Caco-2 (cell line): Measurements from ENCODE around the gene NPAP1. TPM values are rescaled to one million over a fixed set of nuclear protein-coding genes. Genes with fewer than 3 reads are reported as not detected.
"Not testable (repeated sequence)": the region's sequence is repeated elsewhere in the genome, so short reads cannot be mapped to it uniquely, and the experiment has no call there.

Experiments used
- BruUV-seq: library from RNA; stranded (reverse); fragments of 400-500 nt; replicated peaks from 2 replicates; lab custom pipeline; 2021; lab: Mats Ljungman, UMichigan
- CTCF ChIA-PET: fragments of 300-600 bp; sonication (Branson Sonifier 250); formaldehyde crosslinking; loops from one replicate; lab custom pipeline; 2022; ENCODE audit warnings: antibody characterized with exemption; lab: Charles Lee
- POLR2A ChIA-PET: fragments of 300-600 bp; sonication (Branson Sonifier 250); formaldehyde crosslinking; loops from one replicate; lab custom pipeline; 2022; ENCODE audit warnings: antibody characterized with exemption; lab: Charles Lee
- DNase-seq, 2 experiments: peaks; one replicate each; pipeline versions ENCODE4 v3.0.0 to v3.0.0-alpha.2; 2020 to 2022
- H3K27me3 ChIP-seq: replicated peaks from 2 replicates; pipeline ENCODE4 v1.6.0; 2011; ENCODE audit warnings: low read length; ENCODE audit not compliant: control insufficient read depth, insufficient read depth
- H3K36me3 ChIP-seq: 2 replicates; pipeline ENCODE4 v1.5.1; 2011; ENCODE audit warnings: low read length; ENCODE audit not compliant: control insufficient read depth, insufficient read depth
- H3K4me1 ChIP-seq: fragments of 250-450 bp; sonication (Bioruptor Pico); 2 replicates; pipeline ENCODE4 v1.5.1; 2020; ENCODE audit warnings: mild to moderate bottlenecking
- H3K4me3 ChIP-seq: 2 replicates; pipeline ENCODE4 v1.5.1; 2011; ENCODE audit warnings: low read depth, mild to moderate bottlenecking, control low read depth, low read length
- H3K9me3 ChIP-seq: fragments of 250-450 bp; sonication (Bioruptor Pico); 2 replicates; pipeline ENCODE4 v1.5.1; 2020; ENCODE audit warnings: mild to moderate bottlenecking, moderate library complexity
- H3K27ac Mint-ChIP-seq: one replicate; pipeline ENCODE4 v1.8.0; 2022; ENCODE audit warnings: mixed read lengths; ENCODE audit not compliant: unreplicated experiment
- H3K27me3 Mint-ChIP-seq: one replicate; pipeline ENCODE4 v1.8.0; 2022; ENCODE audit warnings: mixed read lengths; ENCODE audit not compliant: insufficient read depth, unreplicated experiment
- H3K36me3 Mint-ChIP-seq: one replicate; pipeline ENCODE4 v1.8.0; 2022; ENCODE audit warnings: mild to moderate bottlenecking, mixed read lengths; ENCODE audit not compliant: insufficient read depth, unreplicated experiment
- H3K4me1 Mint-ChIP-seq: one replicate; pipeline ENCODE4 v1.8.0; 2022; ENCODE audit warnings: low read depth, mixed read lengths; ENCODE audit not compliant: unreplicated experiment
- H3K4me3 Mint-ChIP-seq: one replicate; pipeline ENCODE4 v1.8.0; 2022; ENCODE audit warnings: mild to moderate bottlenecking, moderate library complexity, mixed read lengths; ENCODE audit not compliant: unreplicated experiment
- H3K9me3 Mint-ChIP-seq: one replicate; pipeline ENCODE4 v1.8.0; 2022; ENCODE audit warnings: mixed read lengths; ENCODE audit not compliant: unreplicated experiment
- intact Hi-C: fragments of 100-400 bp; cut with micrococcal nuclease; formaldehyde crosslinking; loops from one replicate; pipeline ENCODE4 v1.10.0; 2022; ENCODE audit not compliant: unreplicated experiment
- total RNA-seq: library from RNA; stranded (reverse); gene quantifications from 2 replicates; pipeline ENCODE4 v1.2.3, GENCODE V29; 2022
- TF ChIP-seq, protein P1 (sequence below), 2 experiments: fragments of 200-600 bp in 1 of 2; IDR thresholded peaks; 1 replicate in 1 of 2; 2 replicates in 1 of 2; pipeline versions ENCODE4 v1.5.1 to v1.8.0; 2011 to 2022; ENCODE audit warnings: antibody characterized with exemption in 1 of 2, control low read depth in 1 of 2, inconsistent platforms in 1 of 2, low read depth in 1 of 2, low read length in 1 of 2, mild to moderate bottlenecking in 1 of 2, moderate library complexity in 1 of 2; ENCODE audit not compliant: insufficient read depth in 1 of 2, severe bottlenecking in 1 of 2, unreplicated experiment in 1 of 2

NPAP1 gene
- total RNA-seq, 1 experiment from 2014 or later = not detected

GRCh38 chr15:24633082-24633481, 42.5 kb upstream of the NPAP1 start:
- no TSS peak for BruUV-seq
- Histone ChIP-seq H3K4me3 (no peak overlapping the region), H3K4me1 (no peaks in the 10 kb centered on the region), H3K27me3 (no peaks in the 10 kb centered on the region), H3K36me3 (no peaks in the 10 kb centered on the region), H3K9me3 (peaks cover 4% of the 10 kb centered on the region)
- intact Hi-C loops = no loop called here
- H3K4me3 Mint-ChIP-seq = no peak overlapping the region
- peaks cover 42% of the 10 kb centered on the region for H3K9me3 Mint-ChIP-seq
- H3K4me1 Mint-ChIP-seq = no peaks in the 10 kb centered on the region
- H3K27me3 Mint-ChIP-seq = no peaks in the 10 kb centered on the region
- POLR2A ChIA-PET = no interaction called here
- CTCF ChIA-PET = no interaction called here
- TF ChIP-seq, protein P1, sequence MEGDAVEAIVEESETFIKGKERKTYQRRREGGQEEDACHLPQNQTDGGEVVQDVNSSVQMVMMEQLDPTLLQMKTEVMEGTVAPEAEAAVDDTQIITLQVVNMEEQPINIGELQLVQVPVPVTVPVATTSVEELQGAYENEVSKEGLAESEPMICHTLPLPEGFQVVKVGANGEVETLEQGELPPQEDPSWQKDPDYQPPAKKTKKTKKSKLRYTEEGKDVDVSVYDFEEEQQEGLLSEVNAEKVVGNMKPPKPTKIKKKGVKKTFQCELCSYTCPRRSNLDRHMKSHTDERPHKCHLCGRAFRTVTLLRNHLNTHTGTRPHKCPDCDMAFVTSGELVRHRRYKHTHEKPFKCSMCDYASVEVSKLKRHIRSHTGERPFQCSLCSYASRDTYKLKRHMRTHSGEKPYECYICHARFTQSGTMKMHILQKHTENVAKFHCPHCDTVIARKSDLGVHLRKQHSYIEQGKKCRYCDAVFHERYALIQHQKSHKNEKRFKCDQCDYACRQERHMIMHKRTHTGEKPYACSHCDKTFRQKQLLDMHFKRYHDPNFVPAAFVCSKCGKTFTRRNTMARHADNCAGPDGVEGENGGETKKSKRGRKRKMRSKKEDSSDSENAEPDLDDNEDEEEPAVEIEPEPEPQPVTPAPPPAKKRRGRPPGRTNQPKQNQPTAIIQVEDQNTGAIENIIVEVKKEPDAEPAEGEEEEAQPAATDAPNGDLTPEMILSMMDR (IDR thresholded peaks at IDR 0.05; ENCODE audit: insufficient read depth in 1 of 2, low read depth in 1 of 2, low read length in 1 of 2, severe bottlenecking in 1 of 2, unreplicated experiment in 1 of 2) = no peak
- no peak overlapping the region for H3K27ac Mint-ChIP-seq
- no peak for DNase-seq
- no peaks in the 10 kb centered on the region for H3K36me3 Mint-ChIP-seq

GRCh38 chr15:24639412-24639811, 36.2 kb upstream of the NPAP1 start:
- H3K4me3 ChIP-seq, intact Hi-C loops, POLR2A ChIA-PET, H3K36me3 Mint-ChIP-seq, H3K4me3 Mint-ChIP-seq, H3K27ac Mint-ChIP-seq, H3K27me3 Mint-ChIP-seq, H3K4me1 Mint-ChIP-seq, CTCF ChIA-PET, H3K9me3 ChIP-seq, H3K4me1 ChIP-seq, BruUV-seq, H3K27me3 ChIP-seq, H3K36me3 ChIP-seq, DNase-seq: not testable (repeated sequence)
- H3K9me3 Mint-ChIP-seq = peaks cover 60% of the 10 kb centered on the region

GRCh38 chr15:24645627-24646026, 29.9 kb upstream of the NPAP1 start:
- Histone ChIP-seq H3K27me3 (no peaks in the 10 kb centered on the region), H3K9me3 (no peaks in the 10 kb centered on the region; the same call in 1 of the 2 replicates), H3K4me1 (no peaks in the 10 kb centered on the region), H3K36me3 (no peaks in the 10 kb centered on the region), H3K4me3 (no peak overlapping the region)
- peaks cover 29% of the 10 kb centered on the region for H3K9me3 Mint-ChIP-seq
- no peak overlapping the region for H3K27ac Mint-ChIP-seq
- no TSS peak for BruUV-seq
- ChIA-PET POLR2A (no interaction called here), CTCF (no interaction called here)
- H3K4me1 Mint-ChIP-seq = no peaks in the 10 kb centered on the region
- H3K4me3 Mint-ChIP-seq = no peak overlapping the region
- no peak for DNase-seq
- intact Hi-C loops = no loop called here
- no peaks in the 10 kb centered on the region for H3K36me3 Mint-ChIP-seq
- no peaks in the 10 kb centered on the region for H3K27me3 Mint-ChIP-seq
- TF ChIP-seq, protein P1 (IDR thresholded peaks at IDR 0.05; ENCODE audit: insufficient read depth in 1 of 2, low read depth in 1 of 2, low read length in 1 of 2, severe bottlenecking in 1 of 2, unreplicated experiment in 1 of 2) = no peak

GRCh38 chr15:24659622-24660021, 16.0 kb upstream of the NPAP1 start:
- CTCF ChIA-PET = no interaction called here
- Mint-ChIP-seq H3K4me1 (no peaks in the 10 kb centered on the region), H3K36me3 (no peaks in the 10 kb centered on the region), H3K27me3 (no peaks in the 10 kb centered on the region), H3K9me3 (peaks cover 40% of the 10 kb centered on the region), H3K27ac (no peak overlapping the region), H3K4me3 (no peak overlapping the region)
- no TSS peak for BruUV-seq
- Histone ChIP-seq H3K4me1 (no peaks in the 10 kb centered on the region), H3K36me3 (no peaks in the 10 kb centered on the region), H3K9me3 (no peaks in the 10 kb centered on the region), H3K27me3 (no peaks in the 10 kb centered on the region), H3K4me3 (no peak overlapping the region)
- TF ChIP-seq, protein P1 (IDR thresholded peaks at IDR 0.05; ENCODE audit: insufficient read depth in 1 of 2, low read depth in 1 of 2, low read length in 1 of 2, severe bottlenecking in 1 of 2, unreplicated experiment in 1 of 2) = no peak
- POLR2A ChIA-PET = no interaction called here
- no peak for DNase-seq
- intact Hi-C loops = no loop called here
